WTC11 (cell line): ENCODE measurements around the gene BRICD5.

Experiments used
- TP53 ChIP-seq: sonication (generic); formaldehyde crosslinking; IDR thresholded peaks from 2 replicates; pipeline ENCODE4 v1.8.1; 2023; ENCODE audit warnings: mild to moderate bottlenecking, missing genetic modification reagents
- TF ChIP-seq, protein P1 (sequence below): fragments of 200-600 bp; IDR thresholded peaks from 2 replicates; pipeline ENCODE4 v1.8.0; 2022; ENCODE audit warnings: antibody characterized with exemption

DNA sequence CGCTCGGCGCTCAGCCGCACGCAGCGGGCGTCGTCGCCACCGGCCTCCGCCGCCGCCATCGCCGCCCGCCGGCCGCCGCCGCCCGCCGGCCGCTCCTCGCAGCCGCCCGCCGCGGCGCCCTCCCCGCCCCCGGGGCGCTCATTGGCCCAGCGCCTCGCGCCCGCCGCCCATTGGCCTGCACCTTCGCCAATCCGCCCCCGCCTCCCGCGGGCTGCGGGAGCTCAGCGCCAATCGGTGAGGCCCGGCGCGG lies 4.0 kb upstream of the BRICD5 start, which contains the start of gene PGP:
- TF ChIP-seq TP53 (CRISPR knock-in tag): no peak
- TF ChIP-seq, protein P1, sequence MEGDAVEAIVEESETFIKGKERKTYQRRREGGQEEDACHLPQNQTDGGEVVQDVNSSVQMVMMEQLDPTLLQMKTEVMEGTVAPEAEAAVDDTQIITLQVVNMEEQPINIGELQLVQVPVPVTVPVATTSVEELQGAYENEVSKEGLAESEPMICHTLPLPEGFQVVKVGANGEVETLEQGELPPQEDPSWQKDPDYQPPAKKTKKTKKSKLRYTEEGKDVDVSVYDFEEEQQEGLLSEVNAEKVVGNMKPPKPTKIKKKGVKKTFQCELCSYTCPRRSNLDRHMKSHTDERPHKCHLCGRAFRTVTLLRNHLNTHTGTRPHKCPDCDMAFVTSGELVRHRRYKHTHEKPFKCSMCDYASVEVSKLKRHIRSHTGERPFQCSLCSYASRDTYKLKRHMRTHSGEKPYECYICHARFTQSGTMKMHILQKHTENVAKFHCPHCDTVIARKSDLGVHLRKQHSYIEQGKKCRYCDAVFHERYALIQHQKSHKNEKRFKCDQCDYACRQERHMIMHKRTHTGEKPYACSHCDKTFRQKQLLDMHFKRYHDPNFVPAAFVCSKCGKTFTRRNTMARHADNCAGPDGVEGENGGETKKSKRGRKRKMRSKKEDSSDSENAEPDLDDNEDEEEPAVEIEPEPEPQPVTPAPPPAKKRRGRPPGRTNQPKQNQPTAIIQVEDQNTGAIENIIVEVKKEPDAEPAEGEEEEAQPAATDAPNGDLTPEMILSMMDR: no peak
